NCI-H446 (cell line): Measurements from ENCODE around the gene GIGYF2.
"Not testable (repeated sequence)": the region's sequence is repeated elsewhere in the genome, so short reads cannot be mapped to it uniquely, and the experiment has no call there.

Experiments
- DNase-seq, 2 experiments: peaks; one replicate each; lab custom pipeline; 2025; lab: John Stamatoyannopoulos, UW

GIGYF2 gene

DNA sequence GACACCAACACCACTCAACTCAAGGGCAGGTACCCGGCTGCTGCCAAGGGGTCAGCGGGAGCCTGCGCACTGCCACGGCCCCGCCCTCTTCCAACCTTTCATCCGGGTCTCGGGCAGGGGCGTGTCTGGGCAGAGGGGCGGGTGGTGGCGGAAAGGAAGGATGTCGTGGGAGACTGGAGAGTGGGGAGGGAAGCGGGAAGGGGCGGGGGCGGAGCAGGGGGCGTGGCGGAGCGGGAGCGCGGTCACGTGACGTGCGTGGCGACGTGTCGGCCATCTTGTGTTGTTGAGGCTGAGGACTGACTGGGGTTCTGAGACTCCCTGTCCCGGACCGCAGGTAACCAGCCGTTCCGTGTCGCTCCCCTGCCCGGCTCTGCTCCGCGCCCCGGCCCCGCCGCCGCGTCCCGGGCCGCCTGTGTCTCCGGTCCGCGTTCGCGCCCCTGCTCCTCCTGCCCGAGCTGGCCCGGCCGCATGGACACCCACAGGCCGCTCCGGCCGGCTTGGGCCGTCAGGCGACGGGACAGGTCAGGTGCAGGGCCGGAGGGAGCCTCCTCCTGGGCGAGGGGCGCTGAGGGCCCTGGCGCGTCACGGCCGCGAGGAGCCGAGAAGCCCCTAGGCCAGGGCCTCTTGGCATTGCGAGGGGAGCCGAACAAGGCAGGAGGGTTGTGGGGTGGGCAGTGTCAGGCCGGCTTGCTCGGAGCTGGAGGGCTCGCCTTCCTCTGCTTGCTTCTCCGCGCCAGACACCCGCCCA, at the start of gene GIGYF2:
GIGYF2 (plus strand) TSS at position 273 of the 748 bp plus-strand sequence. CDS start 37,867 bp downstream, outside the sequence.
- DNase-seq = peak; percentile 85 to 94

DNA sequence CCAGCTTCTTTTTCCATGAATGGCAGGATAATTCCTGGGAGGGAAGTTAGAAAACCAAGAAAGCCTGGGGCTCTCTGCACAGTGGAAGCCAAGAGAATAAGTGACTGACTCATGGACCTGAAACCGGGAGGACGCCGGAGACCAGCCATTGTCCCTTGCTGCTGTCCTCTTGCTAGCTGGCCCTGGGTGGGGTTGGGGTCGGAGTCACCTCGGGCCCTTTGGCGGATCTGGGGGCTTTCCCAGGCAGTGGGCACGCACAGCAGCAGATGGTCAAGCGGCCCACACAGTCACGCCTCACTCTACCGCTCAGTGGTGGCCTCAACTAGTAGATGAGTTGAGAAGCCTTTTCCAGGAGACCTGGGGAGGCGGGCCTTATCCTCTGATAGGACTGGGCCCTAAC, 48.1 kb upstream of the GIGYF2 start:
- no peak for DNase-seq

DNA sequence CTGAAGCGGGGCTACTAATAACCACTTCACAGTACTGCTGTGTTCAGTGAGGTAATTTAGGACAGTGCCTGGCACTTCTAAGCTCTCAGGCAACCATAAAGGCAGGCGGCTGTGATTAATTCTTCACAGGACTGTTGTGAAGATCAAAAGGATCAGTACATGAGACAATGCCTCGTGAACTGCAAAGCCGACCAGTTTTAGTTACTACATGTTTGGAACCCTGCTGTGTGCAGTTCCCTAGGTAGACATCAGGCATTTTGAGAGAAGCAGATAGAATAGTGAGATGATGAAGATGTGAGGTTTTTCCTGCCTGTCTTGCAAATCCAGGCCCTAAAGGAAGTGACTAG, 44.7 kb upstream of the GIGYF2 start:
- DNase-seq = no peak

DNA sequence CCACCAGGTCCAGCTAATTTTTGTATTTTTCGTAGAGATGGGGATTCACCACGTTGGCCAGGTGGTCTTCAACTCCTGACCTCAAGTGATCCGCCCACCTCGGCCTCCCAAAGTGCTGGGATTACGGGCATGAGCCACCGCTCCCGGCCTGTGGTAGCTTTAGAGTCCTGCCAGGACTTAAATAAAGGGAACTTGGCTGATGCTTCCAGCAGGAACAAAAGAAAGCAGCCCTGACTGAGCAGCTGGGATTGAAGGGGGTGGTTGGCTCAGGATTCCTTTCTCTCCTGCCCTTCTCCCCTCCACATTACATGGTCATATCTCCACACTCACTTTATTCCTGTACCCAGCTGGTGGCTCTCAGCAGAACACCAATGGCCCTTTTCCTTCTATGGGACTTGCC, 43.7 kb upstream of the GIGYF2 start:
- peak in 1 of 2 experiments; percentile 36 for DNase-seq

- DNase-seq = no peak
These were observed 41.7 kb upstream of the GIGYF2 start for GRCh38 chr2:232655392-232655791.

DNA sequence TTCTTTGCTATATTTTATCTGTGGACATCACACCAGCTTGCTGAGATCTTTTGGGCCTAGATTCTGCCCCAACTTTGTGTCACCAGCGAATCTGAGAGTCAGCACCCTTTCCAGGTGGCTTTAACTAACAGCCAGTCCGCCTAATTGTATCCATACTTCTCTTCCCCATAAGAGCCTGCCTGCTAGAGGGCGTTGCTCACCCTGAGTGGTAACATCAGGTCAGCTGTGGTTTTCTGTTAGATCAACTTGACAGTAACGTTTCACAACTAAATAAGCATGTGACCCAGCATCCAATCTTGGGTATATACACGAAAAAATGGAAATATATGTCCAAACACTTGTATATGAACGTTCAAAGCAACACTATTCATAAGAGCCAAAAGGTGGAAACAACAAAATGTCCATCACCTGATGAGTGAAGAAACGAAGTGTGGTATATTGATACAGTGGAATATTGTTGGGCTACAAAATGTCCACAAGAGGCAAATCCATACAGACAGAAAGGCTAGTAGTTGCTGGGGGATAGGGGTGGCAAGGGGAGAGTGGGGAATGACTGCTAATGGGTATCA, 38.8 kb upstream of the GIGYF2 start:
- no peak for DNase-seq

- no peak for DNase-seq
These were observed 37.8 kb upstream of the GIGYF2 start for GRCh38 chr2:232659359-232659758.

DNA sequence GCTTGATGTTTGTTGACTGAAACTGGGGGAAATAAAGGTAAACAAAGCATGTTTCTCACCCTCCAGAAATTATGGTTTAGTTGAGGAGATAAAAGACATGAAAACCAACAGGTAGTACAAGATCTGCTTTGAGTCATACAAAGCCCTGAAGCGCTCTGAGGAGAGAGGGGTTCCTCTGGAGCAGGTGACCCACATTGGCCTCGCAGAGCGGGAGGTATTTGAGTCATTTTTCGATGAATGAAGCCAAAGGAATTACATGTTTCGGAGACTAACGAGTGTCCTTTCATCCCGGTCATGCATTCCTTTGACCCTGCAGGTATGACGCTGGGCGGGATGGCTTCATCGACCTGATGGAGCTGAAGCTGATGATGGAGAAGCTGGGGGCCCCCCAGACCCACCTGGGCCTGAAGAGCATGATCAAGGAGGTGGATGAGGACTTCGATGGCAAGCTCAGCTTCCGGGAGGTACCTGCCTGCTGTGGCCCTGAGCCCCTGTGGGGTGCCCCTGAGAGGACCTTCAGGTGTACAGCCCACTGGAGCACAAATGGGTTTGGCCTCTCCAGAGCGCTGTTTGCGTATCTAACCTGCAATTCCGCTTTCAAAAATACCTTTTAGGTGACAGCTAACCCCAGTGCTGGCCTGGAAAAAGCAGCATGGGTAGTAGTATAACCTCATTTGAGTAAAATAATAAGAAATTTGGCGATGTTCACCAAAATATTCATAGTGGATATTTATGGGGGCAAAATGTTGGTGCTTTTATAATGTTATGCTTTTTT, 34.5 kb upstream of the GIGYF2 start:
- DNase-seq = no peak

DNA sequence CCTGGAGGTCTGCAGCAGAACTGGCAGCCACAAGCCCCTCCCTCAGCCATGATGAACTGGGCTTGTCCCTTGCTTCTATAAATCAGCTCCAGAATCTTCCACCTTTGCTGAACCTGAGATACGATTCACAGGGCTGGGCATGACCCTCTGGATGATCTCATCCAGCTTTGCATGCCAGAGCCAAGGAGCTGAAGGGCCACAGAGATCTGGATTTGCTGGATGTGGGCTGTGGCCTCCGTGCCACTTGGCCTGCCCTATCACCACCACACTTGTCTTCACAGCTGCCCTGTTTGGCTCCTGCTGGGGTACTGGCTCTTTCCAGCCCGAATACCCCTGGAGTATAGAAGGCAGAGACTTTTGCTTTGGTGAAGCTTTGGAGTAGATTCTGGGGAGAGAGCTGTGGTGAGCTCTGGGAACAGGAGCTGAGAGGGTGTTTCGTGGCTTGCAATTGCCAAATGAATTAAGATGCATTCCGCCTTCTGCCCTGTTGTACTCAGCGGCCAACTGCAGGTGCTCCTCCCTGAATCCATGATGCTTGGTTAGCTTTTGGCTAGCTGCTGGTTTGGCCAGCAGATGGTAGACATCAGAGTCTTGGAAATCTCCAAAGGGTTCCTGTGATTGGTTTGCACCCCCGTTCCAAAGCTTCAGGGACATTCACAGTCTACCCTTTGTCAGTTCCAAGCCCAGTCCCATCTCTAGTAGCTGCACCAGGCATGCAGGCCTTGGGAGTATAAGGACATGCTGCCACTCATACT, 30.9 kb upstream of the GIGYF2 start:
- DNase-seq = peak in 1 of 2 experiments; percentile 55

DNA sequence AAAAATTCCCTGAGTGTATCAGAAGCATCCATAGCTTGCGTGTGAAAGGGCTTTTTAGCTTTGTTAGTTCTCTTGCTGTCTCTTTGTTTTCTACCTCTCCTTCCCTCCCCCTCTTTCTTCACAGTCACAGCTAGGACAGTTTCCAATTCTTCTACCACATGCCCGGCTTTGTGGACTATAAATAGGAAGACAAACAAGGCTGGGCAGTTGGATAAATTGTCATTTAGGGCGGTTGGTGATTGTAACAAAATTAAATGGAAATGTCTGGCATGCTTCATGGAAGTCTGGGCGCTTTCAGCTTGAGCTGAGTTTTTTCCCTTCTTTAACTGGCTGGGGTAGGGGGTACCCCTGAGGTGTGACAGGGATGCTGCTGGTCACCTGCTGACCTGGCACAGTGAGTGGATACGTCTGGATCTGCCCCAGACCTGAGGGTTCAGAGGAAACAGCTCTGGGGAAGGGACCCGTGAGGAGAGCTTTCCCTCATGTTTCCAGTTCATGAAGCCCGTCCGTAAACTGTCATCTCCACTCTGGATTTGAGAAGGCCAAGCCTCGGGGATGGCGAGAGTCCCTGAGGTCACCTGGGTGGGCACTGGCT, 29.0 kb upstream of the GIGYF2 start:
- DNase-seq = no peak

- DNase-seq = no peak
These were observed 28.2 kb upstream of the GIGYF2 start for GRCh38 chr2:232668805-232669444.

GRCh38 chr2:232672588-232672987, 24.5 kb upstream of the GIGYF2 start:
- no peak for DNase-seq

GRCh38 chr2:232674491-232674890, 22.6 kb upstream of the GIGYF2 start:
- no peak for DNase-seq

DNA sequence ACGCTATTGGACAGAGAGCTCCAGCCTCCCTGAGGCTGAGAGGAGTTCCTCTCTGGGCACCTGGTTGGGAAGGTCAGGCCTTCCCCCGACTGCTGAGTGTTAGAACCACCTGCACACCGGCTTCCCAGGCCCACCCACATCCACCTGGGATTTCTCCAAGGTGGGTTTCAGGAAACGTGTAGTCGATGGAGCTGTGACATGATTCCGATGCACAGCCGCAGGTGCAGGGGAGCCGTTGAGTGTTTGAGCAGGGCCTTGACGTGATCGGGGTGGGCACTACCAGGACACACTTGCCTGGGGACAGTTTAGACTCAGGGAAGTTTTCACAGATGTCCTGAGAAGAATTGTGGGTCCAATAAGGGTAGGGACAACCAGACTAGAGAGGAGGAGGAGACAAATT, 21.8 kb upstream of the GIGYF2 start:
- no peak for DNase-seq

GRCh38 chr2:232680006-232680405, 17.1 kb upstream of the GIGYF2 start:
- DNase-seq = no peak

- no peak for DNase-seq
These were observed 15.6 kb upstream of the GIGYF2 start for GRCh38 chr2:232681527-232681926.

DNA sequence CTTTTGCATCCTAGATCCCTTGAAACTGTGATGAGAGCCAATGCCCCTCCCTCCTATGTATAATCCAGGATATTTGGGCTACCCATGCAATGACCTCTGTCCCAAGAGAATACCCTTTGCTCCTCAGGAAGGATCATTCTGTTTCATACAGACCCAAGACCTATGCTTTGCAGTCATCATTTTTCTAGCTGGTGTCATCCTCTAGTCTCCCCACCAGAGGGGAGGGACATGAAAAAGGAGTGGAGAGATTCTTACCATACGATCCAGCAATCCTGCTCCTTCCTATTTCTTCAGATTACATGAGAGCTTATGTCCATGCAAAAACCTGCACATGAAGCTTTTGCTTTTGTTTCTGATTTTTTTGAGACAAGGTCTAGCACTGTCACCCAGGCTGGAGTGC, 13.8 kb upstream of the GIGYF2 start:
- no peak for DNase-seq

GRCh38 chr2:232685391-232685790, 11.7 kb upstream of the GIGYF2 start:
- DNase-seq = not testable (repeated sequence)

DNA sequence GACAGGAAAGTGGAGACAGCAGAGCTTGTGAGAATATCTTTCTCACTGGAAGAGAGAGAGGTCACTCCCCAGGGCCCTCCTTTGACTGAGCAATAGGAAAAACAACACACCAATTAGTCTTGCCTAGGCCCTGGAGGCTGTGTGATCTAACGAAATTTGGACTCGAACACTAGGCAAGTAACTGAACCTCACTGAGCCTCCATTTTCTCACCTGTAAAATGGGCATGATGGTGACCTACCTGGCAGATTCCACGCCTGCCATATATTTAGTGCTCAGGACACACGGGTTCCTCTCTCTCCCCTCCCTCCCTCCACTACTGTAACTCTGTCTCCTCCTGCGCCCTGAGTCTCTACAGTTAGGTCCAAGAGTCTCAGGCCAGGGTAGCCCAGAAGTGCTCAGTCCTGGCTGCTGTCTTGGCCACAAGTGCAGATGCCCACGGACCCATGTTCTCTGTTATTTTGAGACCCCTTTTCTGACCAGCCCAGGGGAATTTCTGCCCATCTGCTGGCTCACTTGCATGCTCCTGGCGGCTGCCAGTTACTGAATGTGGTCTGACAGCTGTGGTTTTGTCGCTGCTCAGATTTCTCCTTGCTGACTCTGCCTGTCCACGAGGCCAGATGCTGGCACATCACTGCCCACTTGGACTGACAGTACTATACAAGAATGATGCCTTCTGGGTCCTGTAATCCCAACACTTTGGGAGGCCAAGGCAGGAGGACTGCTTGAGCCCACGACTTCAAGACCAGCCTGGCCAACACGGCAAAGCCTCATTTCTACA, 9.6 kb upstream of the GIGYF2 start:
- peak in 1 of 2 experiments; percentile 67 for DNase-seq

- DNase-seq = peak in 1 of 2 experiments; percentile 52
These were observed 8.9 kb upstream of the GIGYF2 start for GRCh38 chr2:232688201-232688600.
